NCI-H748 (cell line): Measurements from ENCODE around the gene ATOH8.
A peak's percentile ranks its signal among the peaks of the same experiment; 100 is the strongest.

Source experiments
- DNase-seq: peaks from one replicate; lab custom pipeline; 2025; ENCODE audit not compliant: unreplicated experiment; lab: John Stamatoyannopoulos, UW

The ATOH8 gene

GRCh38 chr2:85797921-85798320 lies 44.1 kb downstream of the ATOH8 start:
- DNase-seq: peak; percentile 33

- DNase-seq: no peak
Observed at GRCh38 chr2:85799215-85799956, 45.6 kb downstream of the ATOH8 start.

GRCh38 chr2:85800586-85800985 lies 46.8 kb downstream of the ATOH8 start:
- no peak for DNase-seq

- no peak for DNase-seq
Observed at GRCh38 chr2:85801871-85802270, 48.1 kb downstream of the ATOH8 start.

GRCh38 chr2:85802354-85803103 lies 48.7 kb downstream of the ATOH8 start:
- no peak for DNase-seq

- no peak for DNase-seq
Observed at GRCh38 chr2:85803704-85804425, 50.1 kb downstream of the ATOH8 start.

- DNase-seq: peak; percentile 37
Observed at GRCh38 chr2:85804583-85804982, 50.8 kb downstream of the ATOH8 start.

GRCh38 chr2:85806358-85807118 lies 52.7 kb downstream of the ATOH8 start:
- DNase-seq: no peak

- DNase-seq: no peak
Observed at GRCh38 chr2:85807756-85808155, 54.0 kb downstream of the ATOH8 start.

GRCh38 chr2:85810371-85811179 lies 56.8 kb downstream of the ATOH8 start:
- DNase-seq: no peak

- peak; percentile 1 for DNase-seq
Observed at GRCh38 chr2:85811180-85812093, 57.6 kb downstream of the ATOH8 start.

- no peak for DNase-seq
Observed at GRCh38 chr2:85812094-85812735, 58.4 kb downstream of the ATOH8 start.

- DNase-seq: no peak
Observed at GRCh38 chr2:85813211-85813981, 59.6 kb downstream of the ATOH8 start.

GRCh38 chr2:85813982-85814801 lies 60.4 kb downstream of the ATOH8 start:
- DNase-seq: peak; percentile 65

- DNase-seq: no peak
Observed at GRCh38 chr2:85814802-85815550, 61.2 kb downstream of the ATOH8 start.

GRCh38 chr2:85819811-85820510 lies 66.2 kb downstream of the ATOH8 start:
- DNase-seq: no peak
